ENCODE results near the gene ARF3.

DNA sequence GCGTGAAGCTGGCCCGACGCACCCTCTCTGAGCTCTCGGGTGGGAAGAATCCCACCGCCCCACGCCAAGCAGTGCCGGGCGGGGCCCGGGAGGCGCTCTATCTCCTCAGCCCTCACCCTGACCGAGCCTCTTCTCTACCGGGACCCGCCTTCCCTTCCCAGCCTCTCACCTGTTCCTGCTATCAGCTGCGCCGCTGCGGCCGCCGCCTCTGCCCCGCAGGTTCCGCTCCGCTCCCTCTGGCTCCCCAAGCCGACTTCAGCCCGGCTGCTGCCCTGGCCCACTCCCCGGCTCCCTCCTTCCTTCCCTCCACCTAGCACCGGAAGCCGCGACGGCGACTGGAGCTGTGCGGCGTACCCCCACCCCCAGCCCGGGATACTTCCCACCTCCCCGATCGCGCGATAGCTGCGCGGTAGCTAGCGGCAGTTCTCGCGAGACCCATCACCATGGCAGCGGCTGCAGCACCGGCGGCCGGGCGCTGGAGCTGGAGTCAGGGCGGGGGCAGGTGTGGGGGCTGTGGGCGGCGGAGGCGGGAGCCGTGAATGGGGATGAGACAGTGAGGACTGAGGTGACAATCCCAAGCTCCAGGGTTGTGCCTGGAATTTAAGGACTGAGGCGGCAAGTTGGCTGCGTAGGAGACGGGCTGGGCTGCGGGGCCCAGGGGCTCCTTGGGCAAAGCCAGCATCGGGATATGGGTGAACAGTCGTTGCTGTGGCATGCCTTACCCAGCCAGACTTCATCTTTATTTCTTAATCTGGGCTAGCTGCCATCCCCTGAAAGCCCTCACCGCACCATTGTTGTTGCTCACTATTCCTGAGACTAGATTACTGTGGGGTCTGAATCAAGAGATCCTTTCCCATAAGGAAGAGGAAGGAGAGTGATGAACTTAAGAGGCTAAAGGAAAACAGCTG, at the start of gene ARF3:
- TF ChIP-seq EZH2 (IDR thresholded peaks at IDR 0.05; ENCODE audit: low read length) = no peak
- TF ChIP-seq, protein P1, sequence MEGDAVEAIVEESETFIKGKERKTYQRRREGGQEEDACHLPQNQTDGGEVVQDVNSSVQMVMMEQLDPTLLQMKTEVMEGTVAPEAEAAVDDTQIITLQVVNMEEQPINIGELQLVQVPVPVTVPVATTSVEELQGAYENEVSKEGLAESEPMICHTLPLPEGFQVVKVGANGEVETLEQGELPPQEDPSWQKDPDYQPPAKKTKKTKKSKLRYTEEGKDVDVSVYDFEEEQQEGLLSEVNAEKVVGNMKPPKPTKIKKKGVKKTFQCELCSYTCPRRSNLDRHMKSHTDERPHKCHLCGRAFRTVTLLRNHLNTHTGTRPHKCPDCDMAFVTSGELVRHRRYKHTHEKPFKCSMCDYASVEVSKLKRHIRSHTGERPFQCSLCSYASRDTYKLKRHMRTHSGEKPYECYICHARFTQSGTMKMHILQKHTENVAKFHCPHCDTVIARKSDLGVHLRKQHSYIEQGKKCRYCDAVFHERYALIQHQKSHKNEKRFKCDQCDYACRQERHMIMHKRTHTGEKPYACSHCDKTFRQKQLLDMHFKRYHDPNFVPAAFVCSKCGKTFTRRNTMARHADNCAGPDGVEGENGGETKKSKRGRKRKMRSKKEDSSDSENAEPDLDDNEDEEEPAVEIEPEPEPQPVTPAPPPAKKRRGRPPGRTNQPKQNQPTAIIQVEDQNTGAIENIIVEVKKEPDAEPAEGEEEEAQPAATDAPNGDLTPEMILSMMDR (optimal IDR thresholded peaks at IDR 0.05 in 1 of 3, IDR thresholded peaks at IDR 0.05 in 1 of 3, conservative IDR thresholded peaks at IDR 0.05 in 1 of 3; ENCODE audit: extremely low read depth in 1 of 3, insufficient read depth in 2 of 3, low read length in 3 of 3) = peak in 1 of 3 experiments; percentile 2
